A673 (cell line): ENCODE data around the gene LRRC74A. TPM values are rescaled to one million over a fixed set of nuclear protein-coding genes. Genes with fewer than 3 reads are reported as not detected.
A peak's percentile ranks its signal among the peaks of the same experiment; 100 is the strongest.

Experiments
- BruUV-seq: library from RNA; stranded (reverse); fragments of 400-500 nt; replicated peaks from 2 replicates; lab custom pipeline; 2021; lab: Mats Ljungman, UMichigan
- CTCF ChIA-PET: fragments of 300-600 bp; sonication (Branson Sonifier 250); formaldehyde crosslinking; loops from one replicate; lab custom pipeline; 2022; ENCODE audit warnings: antibody characterized with exemption; lab: Charles Lee
- POLR2A ChIA-PET: fragments of 300-600 bp; sonication (Branson Sonifier 250); formaldehyde crosslinking; loops from one replicate; lab custom pipeline; 2022; ENCODE audit warnings: antibody characterized with exemption; ENCODE audit not compliant: low non-redundant PET; lab: Charles Lee
- DNase-seq: peaks from one replicate; pipeline ENCODE4 v3.0.0-alpha.2; 2015; ENCODE audit warnings: low spot score
- H3K27ac ChIP-seq: fragments of 200-600 bp; sonication (generic); 2 replicates; pipeline ENCODE4 v1.5.1; 2016; ENCODE audit warnings: mixed run types, low read depth, mild to moderate bottlenecking, mixed read lengths, antibody characterized with exemption, low read length; ENCODE audit not compliant: poor library complexity, severe bottlenecking
- H3K27me3 ChIP-seq: fragments of 200-600 bp; sonication (generic); replicated peaks from 2 replicates; pipeline ENCODE4 v1.6.1; 2017; ENCODE audit warnings: mixed run types, low read depth, mild to moderate bottlenecking, mixed read lengths, antibody characterized with exemption, low read length; ENCODE audit not compliant: insufficient read depth, poor library complexity
- H3K36me3 ChIP-seq: fragments of 200-600 bp; sonication (generic); 2 replicates; pipeline ENCODE4 v1.6.1; 2016; ENCODE audit warnings: mixed run types, mild to moderate bottlenecking, mixed read lengths, antibody characterized with exemption, low read length; ENCODE audit not compliant: insufficient read depth, poor library complexity, severe bottlenecking
- H3K4me1 ChIP-seq: fragments of 200-600 bp; sonication (generic); 2 replicates; pipeline ENCODE4 v1.6.1; 2017; ENCODE audit warnings: mixed run types, mild to moderate bottlenecking, mixed read lengths, antibody characterized with exemption, low read length; ENCODE audit not compliant: insufficient read depth, poor library complexity, severe bottlenecking
- H3K4me3 ChIP-seq: fragments of 200-600 bp; sonication (generic); 2 replicates; pipeline ENCODE4 v1.5.1; 2016; ENCODE audit warnings: low read depth, mixed run types, mild to moderate bottlenecking, mixed read lengths, low read length; ENCODE audit not compliant: poor library complexity, severe bottlenecking
- H3K9me3 ChIP-seq: fragments of 200-600 bp; sonication (generic); 2 replicates; pipeline ENCODE4 v1.6.1; 2016; ENCODE audit warnings: mixed run types, low read depth, mild to moderate bottlenecking, mixed read lengths, antibody characterized with exemption, low read length; ENCODE audit not compliant: poor library complexity, severe bottlenecking
- EZH2 ChIP-seq: fragments of 200-600 bp; sonication (generic); IDR thresholded peaks from 2 replicates; pipeline ENCODE4 v1.6.1; 2017; ENCODE audit warnings: borderline replicate concordance, low read depth, mild to moderate bottlenecking, mixed read lengths, antibody characterized with exemption, low read length; ENCODE audit not compliant: poor library complexity, severe bottlenecking
- intact Hi-C: fragments of 100-400 bp; cut with micrococcal nuclease; formaldehyde crosslinking; loops from one replicate; pipeline ENCODE4 v1.10.0; 2022; ENCODE audit not compliant: unreplicated experiment
- total RNA-seq: library from RNA; stranded (reverse); gene quantifications from 2 replicates; pipeline ENCODE4 v1.2.3, GENCODE V29; 2021
- TF ChIP-seq, protein P1 (sequence below): fragments of 300-800, 200-600 bp; sonication (generic); conservative IDR thresholded peaks from 2 replicates; pipeline ENCODE4 v1.5.1; 2017; ENCODE audit warnings: low read depth, mild to moderate bottlenecking, antibody characterized with exemption, low read length, moderate library complexity, mixed read lengths

The LRRC74A gene
- total RNA-seq, 1 experiment from 2014 or later: not detected

DNA sequence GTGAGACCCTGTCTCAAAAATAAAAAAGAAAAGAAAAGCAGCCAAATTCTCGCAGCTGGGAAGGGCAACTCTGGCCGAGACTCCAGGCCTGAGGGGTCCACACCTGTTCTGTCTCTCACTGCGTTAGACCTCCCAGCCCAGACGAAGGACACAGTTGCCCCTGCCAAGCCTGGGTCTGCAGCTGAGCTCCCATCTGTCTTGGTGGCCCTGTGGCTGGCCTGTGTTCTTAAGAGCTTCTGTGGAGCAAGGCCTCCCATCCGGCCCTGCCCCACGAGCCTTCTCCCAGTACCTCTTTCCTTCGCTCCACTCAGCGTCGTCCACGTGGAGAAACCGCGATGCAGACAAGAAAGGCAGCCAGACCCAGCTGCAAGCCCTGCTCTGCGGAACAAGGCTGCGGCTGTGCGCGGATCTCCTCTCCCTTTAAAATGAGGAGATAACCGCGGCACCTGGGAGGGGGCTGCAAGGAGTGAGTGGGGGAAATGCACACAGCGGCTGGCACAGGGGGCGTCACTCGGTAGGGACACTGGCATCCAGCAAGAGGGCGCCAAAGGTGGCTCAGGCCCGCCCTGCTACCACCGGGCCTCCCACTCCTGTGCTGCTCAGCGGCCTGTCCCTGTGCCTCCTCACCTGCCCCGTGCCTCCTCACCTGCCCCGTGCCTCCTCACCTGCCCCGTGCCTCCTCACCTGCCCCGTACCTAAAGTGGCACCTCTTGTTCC is 42.4 kb downstream of the LRRC74A start:
- no peaks in the 10 kb centered on the region for H3K4me1 ChIP-seq
- H3K27ac ChIP-seq: no peak overlapping the region
- TF ChIP-seq, protein P1, sequence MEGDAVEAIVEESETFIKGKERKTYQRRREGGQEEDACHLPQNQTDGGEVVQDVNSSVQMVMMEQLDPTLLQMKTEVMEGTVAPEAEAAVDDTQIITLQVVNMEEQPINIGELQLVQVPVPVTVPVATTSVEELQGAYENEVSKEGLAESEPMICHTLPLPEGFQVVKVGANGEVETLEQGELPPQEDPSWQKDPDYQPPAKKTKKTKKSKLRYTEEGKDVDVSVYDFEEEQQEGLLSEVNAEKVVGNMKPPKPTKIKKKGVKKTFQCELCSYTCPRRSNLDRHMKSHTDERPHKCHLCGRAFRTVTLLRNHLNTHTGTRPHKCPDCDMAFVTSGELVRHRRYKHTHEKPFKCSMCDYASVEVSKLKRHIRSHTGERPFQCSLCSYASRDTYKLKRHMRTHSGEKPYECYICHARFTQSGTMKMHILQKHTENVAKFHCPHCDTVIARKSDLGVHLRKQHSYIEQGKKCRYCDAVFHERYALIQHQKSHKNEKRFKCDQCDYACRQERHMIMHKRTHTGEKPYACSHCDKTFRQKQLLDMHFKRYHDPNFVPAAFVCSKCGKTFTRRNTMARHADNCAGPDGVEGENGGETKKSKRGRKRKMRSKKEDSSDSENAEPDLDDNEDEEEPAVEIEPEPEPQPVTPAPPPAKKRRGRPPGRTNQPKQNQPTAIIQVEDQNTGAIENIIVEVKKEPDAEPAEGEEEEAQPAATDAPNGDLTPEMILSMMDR: no peak
- no peak for TF ChIP-seq EZH2
- H3K27me3 ChIP-seq: no peaks in the 10 kb centered on the region
- ChIA-PET POLR2A (no interaction called here), CTCF (interaction anchor here (0.7 kb wide), 1 partner anchor 202 kb away, joined by 3 read pairs; no protein-coding TSS in a partner anchor)
- intact Hi-C loops: no loop called here
- no TSS peak for BruUV-seq
- H3K36me3 ChIP-seq: no peaks in the 10 kb centered on the region
- no peak overlapping the region for H3K4me3 ChIP-seq
- DNase-seq: no peak
- H3K9me3 ChIP-seq: no peaks in the 10 kb centered on the region

DNA sequence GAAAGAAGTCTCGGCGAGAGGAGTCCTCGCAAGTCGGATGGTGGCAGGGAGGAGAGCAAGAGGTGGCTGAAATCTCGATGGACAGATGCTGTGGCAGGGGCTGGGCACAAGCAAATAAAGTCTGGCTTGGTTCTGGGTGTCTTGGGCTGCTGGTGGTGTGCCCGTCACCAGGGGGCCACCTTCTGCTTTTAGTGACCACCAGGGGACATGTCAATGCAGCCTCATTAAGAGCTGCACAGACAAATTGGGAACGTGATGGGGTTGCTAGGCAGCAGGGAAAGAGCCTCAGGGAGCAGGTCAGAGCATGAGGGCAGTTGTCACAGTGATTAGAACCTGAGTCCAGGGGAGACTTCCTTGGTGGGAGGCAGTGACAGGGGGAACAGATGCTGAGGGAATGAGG is 44.0 kb downstream of the LRRC74A start:
- no peaks in the 10 kb centered on the region for H3K36me3 ChIP-seq
- DNase-seq: no peak
- intact Hi-C loops: no loop called here
- no peak for TF ChIP-seq EZH2
- TF ChIP-seq, protein P1: peak; percentile 54
- no peaks in the 10 kb centered on the region for H3K4me1 ChIP-seq
- POLR2A ChIA-PET: no interaction called here
- no peak overlapping the region for H3K27ac ChIP-seq
- H3K4me3 ChIP-seq: no peak overlapping the region
- CTCF ChIA-PET: interaction anchor here (0.5 to 3.5 kb wide), 5 partner anchors 38 to 203 kb away, joined by 3 to 28 read pairs (median 3); no protein-coding TSS in a partner anchor
- no peaks in the 10 kb centered on the region for H3K27me3 ChIP-seq
- no peaks in the 10 kb centered on the region for H3K9me3 ChIP-seq
- no TSS peak for BruUV-seq

GRCh38 chr14:76872796-76873432 is 46.7 kb downstream of the LRRC74A start:
- Histone ChIP-seq H3K9me3 (no peaks in the 10 kb centered on the region), H3K27me3 (no peaks in the 10 kb centered on the region), H3K27ac (no peak overlapping the region), H3K4me1 (no peaks in the 10 kb centered on the region), H3K4me3 (no peak overlapping the region), H3K36me3 (no peaks in the 10 kb centered on the region)
- POLR2A ChIA-PET: no interaction called here
- CTCF ChIA-PET: interaction anchor here (0.5 to 3.5 kb wide), 15 partner anchors 9 to 279 kb away, joined by 3 to 28 read pairs (median 6); no protein-coding TSS in a partner anchor
- BruUV-seq: no TSS peak
- TF ChIP-seq, protein P1: peak; percentile 85
- no peak for TF ChIP-seq EZH2
- intact Hi-C loops: no loop called here
- DNase-seq: peak; percentile 73
